MCF 10A (cell line): ENCODE results near the gene SPOCK3. TPM values are rescaled to one million over a fixed set of nuclear protein-coding genes. Genes with fewer than 3 reads are reported as not detected.
A peak's percentile ranks its signal among the peaks of the same experiment; 100 is the strongest.

Source experiments
- BruUV-seq: library from RNA; stranded (reverse); fragments of 400-500 nt; replicated peaks from 2 replicates; lab custom pipeline; 2021; lab: Mats Ljungman, UMichigan
- CTCF ChIA-PET: fragments of 300-600 bp; sonication (Branson Sonifier 250); formaldehyde crosslinking; extraction: SDS; loops from one replicate; lab custom pipeline; 2021; ENCODE audit warnings: antibody characterized with exemption, inconsistent platforms; lab: Yijun Ruan, JAX
- POLR2A ChIA-PET: fragments of 300-600, 350-650 bp; sonication (Branson Sonifier 250); formaldehyde crosslinking; extraction: SDS; loops from one replicate; lab custom pipeline; 2020; ENCODE audit warnings: antibody characterized with exemption, inconsistent platforms; lab: Yijun Ruan, JAX
- DNase-seq: peaks from one replicate; pipeline ENCODE4 v3.0.0-alpha.2; 2018; ENCODE audit not compliant: unreplicated experiment
- H3K27ac Mint-ChIP-seq: one replicate; pipeline ENCODE4 v1.8.0; 2022; ENCODE audit warnings: mild to moderate bottlenecking, low read depth, mixed read lengths; ENCODE audit not compliant: unreplicated experiment
- H3K27me3 Mint-ChIP-seq: one replicate; pipeline ENCODE4 v1.8.0; 2022; ENCODE audit warnings: mixed read lengths; ENCODE audit not compliant: insufficient read depth, unreplicated experiment
- H3K36me3 Mint-ChIP-seq: one replicate; pipeline ENCODE4 v1.8.0; 2022; ENCODE audit warnings: mild to moderate bottlenecking, moderate library complexity, mixed read lengths; ENCODE audit not compliant: insufficient read depth, unreplicated experiment
- H3K4me1 Mint-ChIP-seq: one replicate; pipeline ENCODE4 v1.8.0; 2022; ENCODE audit warnings: mixed read lengths; ENCODE audit not compliant: insufficient read depth, unreplicated experiment
- H3K4me3 Mint-ChIP-seq: one replicate; pipeline ENCODE4 v1.8.0; 2022; ENCODE audit warnings: mild to moderate bottlenecking, moderate library complexity, mixed read lengths; ENCODE audit not compliant: unreplicated experiment
- H3K9me3 Mint-ChIP-seq: one replicate; pipeline ENCODE4 v1.8.0; 2022; ENCODE audit warnings: mixed read lengths; ENCODE audit not compliant: unreplicated experiment
- CTCF ChIP-seq: fragments of 200-600 bp; IDR thresholded peaks from one replicate; pipeline ENCODE4 v1.8.0; 2022; ENCODE audit warnings: antibody characterized with exemption, mild to moderate bottlenecking; ENCODE audit not compliant: unreplicated experiment
- intact Hi-C: fragments of 100-400 bp; cut with micrococcal nuclease; formaldehyde crosslinking; loops from 2 replicates; pipeline ENCODE4 v1.14.1; 2022
- total RNA-seq: library from RNA; stranded (reverse); gene quantifications from 2 replicates; pipeline ENCODE4 v1.2.3, GENCODE V29; 2022

SPOCK3 gene
- total RNA-seq, 1 experiment from 2014 or later = not detected

GRCh38 chr4:167021545-167022155, 212.6 kb downstream of the SPOCK3 start:
- Mint-ChIP-seq H3K36me3 (no peaks in the 10 kb centered on the region), H3K4me1 (peaks cover 5% of the 10 kb centered on the region), H3K27ac (no peak overlapping the region), H3K9me3 (no peaks in the 10 kb centered on the region), H3K4me3 (no peak overlapping the region), H3K27me3 (no peaks in the 10 kb centered on the region)
- ChIA-PET CTCF (interaction anchor here (0.6 to 2.3 kb wide), 28 partner anchors 9 to 1132 kb away, joined by 3 to 40 read pairs (median 4); no protein-coding TSS in a partner anchor), POLR2A (interaction anchor here (1.2 kb wide), 1 partner anchor 9 kb away, joined by 3 read pairs; no protein-coding TSS in a partner anchor)
- peak; percentile 82 for TF ChIP-seq CTCF
- no TSS peak for BruUV-seq
- intact Hi-C loops = loop anchor here (1.0 to 5.0 kb wide), 6 partner anchors 269 to 1131 kb away; no protein-coding TSS in a partner anchor
- DNase-seq = peak; percentile 78

GRCh38 chr4:167020410-167020809, 213.9 kb downstream of the SPOCK3 start:
- Mint-ChIP-seq H3K27ac (no peak overlapping the region), H3K4me1 (peaks cover 5% of the 10 kb centered on the region), H3K4me3 (no peak overlapping the region), H3K27me3 (no peaks in the 10 kb centered on the region), H3K36me3 (no peaks in the 10 kb centered on the region), H3K9me3 (no peaks in the 10 kb centered on the region)
- BruUV-seq = no TSS peak
- ChIA-PET CTCF (interaction anchor here (0.7 to 1.0 kb wide), 2 partner anchors 189 to 880 kb away, joined by 3 read pairs; no protein-coding TSS in a partner anchor), POLR2A (interaction anchor here (0.7 kb wide), 1 partner anchor 200 kb away, joined by 3 read pairs; no protein-coding TSS in a partner anchor)
- TF ChIP-seq CTCF = no peak
- peak; percentile 27 for DNase-seq
- intact Hi-C loops = loop anchor here (5.0 kb wide), 3 partner anchors 853 to 1132 kb away; no protein-coding TSS in a partner anchor

GRCh38 chr4:167014944-167015343, 219.3 kb downstream of the SPOCK3 start:
- DNase-seq = no peak
- intact Hi-C loops = loop anchor here (5.0 kb wide), 1 partner anchor 423 kb away; no protein-coding TSS in a partner anchor
- no peak overlapping the region for H3K27ac Mint-ChIP-seq
- BruUV-seq = no TSS peak
- no peak overlapping the region for H3K4me3 Mint-ChIP-seq
- TF ChIP-seq CTCF = no peak
- H3K27me3 Mint-ChIP-seq = no peaks in the 10 kb centered on the region
- POLR2A ChIA-PET = interaction anchor here (0.7 kb wide), 1 partner anchor 1143 kb away, joined by 3 read pairs; no protein-coding TSS in a partner anchor
- CTCF ChIA-PET = interaction anchor here (0.9 kb wide), 1 partner anchor 8 kb away, joined by 3 read pairs; no protein-coding TSS in a partner anchor
- H3K36me3 Mint-ChIP-seq = no peaks in the 10 kb centered on the region
- no peaks in the 10 kb centered on the region for H3K9me3 Mint-ChIP-seq
- no peaks in the 10 kb centered on the region for H3K4me1 Mint-ChIP-seq

- DNase-seq = peak; percentile 27
- Mint-ChIP-seq H3K27ac (no peak overlapping the region), H3K4me3 (no peak overlapping the region), H3K36me3 (no peaks in the 10 kb centered on the region), H3K9me3 (no peaks in the 10 kb centered on the region), H3K27me3 (no peaks in the 10 kb centered on the region), H3K4me1 (peaks cover 18% of the 10 kb centered on the region)
- ChIA-PET POLR2A (interaction anchor here (0.6 to 1.0 kb wide), 2 partner anchors 312 to 619 kb away, joined by 3 read pairs; no protein-coding TSS in a partner anchor), CTCF (no interaction called here)
- no peak for TF ChIP-seq CTCF
- BruUV-seq = no TSS peak
- intact Hi-C loops = no loop called here
These were observed 231.0 kb downstream of the SPOCK3 start for GRCh38 chr4:167003326-167003725.
